GM15510 (cell line): Measurements from ENCODE around the gene RASSF10.

Experiments used
- POLR2A ChIP-seq: IDR thresholded peaks from 3 replicates; pipeline ENCODE4 v1.6.1; 2011; ENCODE audit warnings: borderline replicate concordance; ENCODE audit not compliant: insufficient read length; ENCODE audit errors: extremely low read depth

RASSF10 gene

GRCh38 chr11:13033760-13034533, 24.8 kb downstream of the RASSF10 start:
- TF ChIP-seq POLR2A = no peak

DNA sequence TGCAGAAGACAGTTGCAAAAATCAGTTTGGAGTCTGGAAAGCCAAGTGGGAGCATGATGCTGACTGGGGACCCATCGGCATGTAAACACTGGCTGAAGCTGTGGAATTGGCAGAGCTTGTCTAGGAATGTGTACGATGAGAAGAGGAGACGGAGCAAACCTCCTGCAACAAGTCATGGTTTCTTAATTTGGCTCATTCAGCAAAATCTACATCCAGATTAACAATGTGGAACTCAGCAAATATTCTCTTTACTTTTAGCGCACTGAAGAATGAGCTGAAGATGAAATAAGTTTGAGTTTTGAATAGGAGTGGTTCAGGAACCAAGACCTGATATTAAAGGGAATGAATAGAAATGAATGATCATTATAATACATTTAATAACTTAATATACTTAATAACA, 26.6 kb downstream of the RASSF10 start:
- no peak for TF ChIP-seq POLR2A

- TF ChIP-seq POLR2A = no peak
Observed at GRCh38 chr11:13036235-13036634, 27.1 kb downstream of the RASSF10 start.

- no peak for TF ChIP-seq POLR2A
Observed at GRCh38 chr11:13038366-13038765, 29.2 kb downstream of the RASSF10 start.

GRCh38 chr11:13039126-13039525, 30.0 kb downstream of the RASSF10 start:
- no peak for TF ChIP-seq POLR2A

GRCh38 chr11:13040969-13041561, 31.9 kb downstream of the RASSF10 start:
- no peak for TF ChIP-seq POLR2A

DNA sequence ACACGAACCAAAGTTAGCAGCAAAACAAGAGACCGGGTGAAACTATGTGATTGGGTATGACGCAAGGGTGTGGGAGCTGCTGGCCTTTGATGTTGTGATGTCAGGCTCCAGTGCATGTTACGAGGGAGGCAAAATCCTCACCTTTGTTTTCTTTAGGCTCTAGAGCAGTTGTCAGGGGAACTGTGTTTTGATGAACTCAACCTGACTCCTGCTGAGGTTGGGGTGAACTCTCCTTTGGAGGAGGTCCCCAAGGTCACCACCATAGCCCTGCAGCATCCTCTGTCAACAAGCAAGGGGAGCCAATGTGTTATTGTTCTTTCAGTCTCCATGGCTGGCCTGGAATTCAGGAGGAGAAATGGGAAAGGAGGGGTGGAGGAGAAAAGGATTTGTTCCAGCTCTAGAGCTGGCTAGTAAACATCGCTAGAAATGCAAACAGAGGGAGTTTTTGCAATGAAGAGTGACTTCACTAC, 33.8 kb downstream of the RASSF10 start:
- TF ChIP-seq POLR2A = no peak

- no peak for TF ChIP-seq POLR2A
Observed at GRCh38 chr11:13043912-13044628, 35.0 kb downstream of the RASSF10 start.

GRCh38 chr11:13045734-13046133, 36.6 kb downstream of the RASSF10 start:
- no peak for TF ChIP-seq POLR2A

- TF ChIP-seq POLR2A = no peak
Observed at GRCh38 chr11:13046637-13047570, 37.8 kb downstream of the RASSF10 start.

GRCh38 chr11:13047884-13048283, 38.8 kb downstream of the RASSF10 start:
- TF ChIP-seq POLR2A = no peak

GRCh38 chr11:13051257-13051656, 42.1 kb downstream of the RASSF10 start:
- no peak for TF ChIP-seq POLR2A

DNA sequence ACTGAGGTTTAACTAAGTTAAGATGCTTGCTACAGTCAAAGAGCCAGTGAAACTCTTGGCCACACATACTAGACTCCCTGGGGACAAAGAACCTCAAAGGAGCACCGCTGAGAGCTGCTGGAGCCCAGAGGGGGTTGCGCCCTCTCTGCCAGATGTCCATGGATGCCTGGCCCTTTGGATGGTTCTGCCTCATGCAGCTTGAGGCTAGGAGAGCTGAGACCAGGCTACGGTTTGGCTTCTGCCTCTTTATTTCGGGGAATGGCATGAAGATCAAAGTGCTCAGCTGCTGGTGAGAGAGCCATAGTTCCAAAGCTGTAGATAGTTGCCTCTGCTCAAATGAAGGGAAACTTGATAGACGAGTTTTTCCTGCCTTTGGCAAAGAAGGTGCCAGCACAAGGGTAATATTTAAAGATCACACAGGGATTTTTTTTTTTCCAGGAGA, 43.0 kb downstream of the RASSF10 start:
- TF ChIP-seq POLR2A = no peak

DNA sequence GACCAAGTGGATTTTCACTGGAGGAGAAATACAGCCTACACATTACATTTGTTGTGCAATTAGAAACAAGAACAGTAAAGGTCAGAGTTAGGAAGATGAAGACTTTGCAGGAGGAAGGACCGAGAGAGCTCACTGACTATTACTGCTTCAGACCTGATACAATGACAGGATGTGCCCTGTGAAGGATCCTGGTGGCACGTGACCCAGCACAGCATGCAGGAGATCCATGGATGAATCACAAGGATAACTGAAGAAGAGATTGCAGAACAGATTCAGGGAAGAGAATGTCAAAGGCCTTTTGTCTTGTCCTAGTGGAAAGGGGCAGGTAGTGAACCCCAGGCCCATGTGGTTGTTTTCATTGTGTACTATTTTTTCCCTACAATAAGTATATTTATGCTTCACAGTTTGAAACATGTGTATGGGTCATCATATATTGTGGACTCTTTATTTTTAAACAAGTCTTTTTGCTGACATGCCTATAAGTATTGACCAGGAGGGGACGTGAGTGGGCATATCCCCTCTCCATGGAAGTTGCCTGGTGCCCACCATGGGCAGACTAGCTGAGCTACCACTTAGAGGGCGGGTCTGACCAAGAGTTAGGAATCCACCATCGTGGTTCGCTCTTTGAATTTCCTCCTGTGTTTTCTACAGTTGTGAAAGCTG, 44.3 kb downstream of the RASSF10 start:
- TF ChIP-seq POLR2A = no peak
